ENCODE data around the gene PTGR3. TPM values are rescaled to one million over a fixed set of nuclear protein-coding genes. Genes with fewer than 3 reads are reported as not detected.

Gene PTGR3
- total RNA-seq, 1 experiment from 2014 or later = 1.6 TPM

GRCh38 chr18:75167137-75167536 is 41.8 kb downstream of the PTGR3 start:
- Mint-ChIP-seq H3K4me3 (no peak overlapping the region), H3K27ac (no peak overlapping the region; a peak in 1 of 7 replicates), H3K27me3 (ENCODE audit: low read depth) (no peaks in the 10 kb centered on the region), H3K9me3 (no peaks in the 10 kb centered on the region), H3K36me3 (ENCODE audit: insufficient read depth in 1 of 3, low read depth in 3 of 3) (no peaks in the 10 kb centered on the region), H3K4me1 (peaks cover under 1 to 2% of the 10 kb centered on the region in 2 experiments; a peak in 1 of 4 replicates)
- Histone ChIP-seq H3K9me3 (ENCODE audit: control insufficient read depth, low read depth, low read length) (no peaks in the 10 kb centered on the region), H3K4me1 (ENCODE audit: insufficient read depth, low read length) (no peaks in the 10 kb centered on the region), H2AFZ (ENCODE audit: low read length) (no peak overlapping the region), H3K4me2 (ENCODE audit: insufficient read depth, insufficient read length, low read length) (no peak overlapping the region), H2BK20ac (ENCODE audit: low read depth, low read length, poor library complexity, severe bottlenecking) (no peak overlapping the region), H3K27me3 (ENCODE audit: insufficient read depth, low read length) (no peaks in the 10 kb centered on the region), H2BK5ac (ENCODE audit: insufficient read length, low read length) (no peak overlapping the region), H3K23me2 (ENCODE audit: insufficient read length, low read depth, low read length, poor library complexity, severe bottlenecking) (no peaks in the 10 kb centered on the region), H3K79me1 (ENCODE audit: insufficient read depth, low read depth, low read length, poor library complexity, severe bottlenecking) (no peaks in the 10 kb centered on the region), H3K18ac (ENCODE audit: insufficient read length, low read depth, low read length) (no peak overlapping the region), H4K8ac (replicated peaks; ENCODE audit: insufficient read length, low read depth, low read length) (no peak overlapping the region), H4K20me1 (ENCODE audit: control insufficient read depth, insufficient read depth, insufficient read length) (no peaks in the 10 kb centered on the region), H3K14ac (ENCODE audit: insufficient read depth, low read length) (no peak overlapping the region), H3K23ac (ENCODE audit: insufficient read length, low read depth, low read length) (no peak overlapping the region), H3K79me2 (ENCODE audit: insufficient read depth, low read length) (no peaks in the 10 kb centered on the region), H4K5ac (ENCODE audit: insufficient read length, low read depth, low read length) (no peak overlapping the region), H3T11ph (ENCODE audit: low read length) (no peak overlapping the region), H3K56ac (ENCODE audit: insufficient read length, low read depth, low read length) (no peak overlapping the region), H3K27ac (ENCODE audit: insufficient read length, low read depth, low read length) (no peak overlapping the region), H2AK5ac (ENCODE audit: insufficient read length, low read length) (no peak overlapping the region), H2BK15ac (ENCODE audit: low read depth, low read length) (no peak overlapping the region), H2BK12ac (ENCODE audit: insufficient read length, low read depth, low read length) (no peak overlapping the region), H2BK120ac (ENCODE audit: low read depth, low read length, poor library complexity, severe bottlenecking) (no peak overlapping the region), H4K91ac (ENCODE audit: insufficient read length, low read depth, low read length) (no peak overlapping the region), H3K9ac (ENCODE audit: extremely low read depth, insufficient read length, low read length) (no peak overlapping the region), H3K4ac (ENCODE audit: low read depth, low read length) (no peak overlapping the region)
- WGBS (ENCODE audit: extremely low coverage, insufficient read length, low lambda C conversion rate) = no CpG with 5 or more reads among the region's 10 CpGs
- DNase-seq = no peak
- no peak for TF ChIP-seq CTCF (conservative IDR thresholded peaks at IDR 0.05)
